Activated CD8-positive, alpha-beta memory T cell treated with anti-CD3 and anti-CD28 coated beads for 36 hours (primary cell): Measurements from ENCODE around the gene LNPEP. TPM values are rescaled to one million over a fixed set of nuclear protein-coding genes. Genes with fewer than 3 reads are reported as not detected.

Experiments
- CTCF ChIA-PET: fragments of 350-600 bp; sonication (Branson Sonifier 250); formaldehyde crosslinking; loops from one replicate; lab custom pipeline; 2021; ENCODE audit warnings: antibody characterized with exemption; lab: Charles Lee
- POLR2A ChIA-PET: fragments of 350-600 bp; sonication (Branson Sonifier 250); formaldehyde crosslinking; loops from one replicate; lab custom pipeline; 2021; ENCODE audit warnings: antibody characterized with exemption; lab: Charles Lee
- total RNA-seq, 2 experiments: library from RNA; stranded (reverse); gene quantifications; one replicate each; pipeline ENCODE4 v1.2.3, GENCODE V29; 2021

The LNPEP gene
- total RNA-seq, 2 experiments from 2014 or later, result 37.6 to 38.6 TPM

DNA sequence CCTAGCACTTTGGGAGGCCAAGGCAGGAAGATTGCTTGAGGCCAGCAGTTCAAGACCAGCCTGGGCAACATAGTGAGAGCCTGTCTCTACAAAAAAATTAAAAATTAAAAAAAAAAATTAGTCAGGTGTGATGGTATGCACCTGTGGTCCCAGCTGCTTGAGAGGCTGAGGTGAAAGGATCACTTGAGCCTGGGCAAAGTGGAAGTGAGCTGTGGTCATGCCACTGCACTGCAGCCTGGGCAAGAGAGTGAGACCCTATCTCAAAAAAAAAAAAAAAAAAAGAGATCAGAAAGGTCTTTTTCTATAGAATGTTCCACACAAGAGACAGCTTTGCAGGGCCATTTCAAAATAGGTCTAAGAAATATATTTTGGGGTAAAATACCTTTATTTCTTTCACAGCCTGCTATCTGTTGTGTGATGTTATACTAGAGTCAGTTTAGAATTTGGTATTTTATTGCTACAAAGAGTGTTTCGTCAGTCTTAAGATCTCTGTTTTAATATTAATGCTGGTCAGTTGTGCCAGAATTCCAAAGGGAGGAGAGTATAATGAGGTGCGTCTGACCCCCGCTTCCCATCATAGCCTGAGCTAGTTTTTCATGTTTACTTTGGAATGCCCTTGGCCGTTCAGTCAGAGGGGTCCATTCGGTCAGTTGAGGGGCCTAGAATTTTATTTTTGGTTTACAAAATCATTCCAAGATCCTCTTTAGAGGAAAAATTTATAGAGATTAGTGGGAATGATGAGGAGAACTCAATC lies 9.4 kb downstream of the LNPEP start:
- CTCF ChIA-PET, result interaction anchor here (1.4 kb wide), 1 partner anchor 76 kb away, joined by 5 read pairs; no protein-coding TSS in a partner anchor
- POLR2A ChIA-PET, result no interaction called here

DNA sequence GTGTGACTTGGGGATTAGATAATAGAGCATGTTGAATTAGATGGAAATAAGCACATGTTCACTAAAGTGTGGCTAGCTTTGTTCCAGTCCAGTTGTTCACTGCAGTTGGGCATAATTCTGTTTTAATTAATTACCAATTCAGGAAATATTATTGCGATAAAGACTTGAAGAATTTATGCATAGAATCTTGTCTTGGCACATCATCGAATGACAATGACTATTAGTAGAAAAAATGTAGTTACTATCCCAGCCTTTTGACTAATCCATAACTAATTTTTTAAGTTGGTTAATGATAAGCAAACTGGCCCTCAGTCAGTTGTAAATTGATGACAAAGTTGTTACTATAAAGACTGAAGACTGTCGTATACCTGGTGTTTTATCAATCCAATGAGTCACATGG lies 10.5 kb downstream of the LNPEP start:
- POLR2A ChIA-PET, result no interaction called here
- CTCF ChIA-PET, result no interaction called here

DNA sequence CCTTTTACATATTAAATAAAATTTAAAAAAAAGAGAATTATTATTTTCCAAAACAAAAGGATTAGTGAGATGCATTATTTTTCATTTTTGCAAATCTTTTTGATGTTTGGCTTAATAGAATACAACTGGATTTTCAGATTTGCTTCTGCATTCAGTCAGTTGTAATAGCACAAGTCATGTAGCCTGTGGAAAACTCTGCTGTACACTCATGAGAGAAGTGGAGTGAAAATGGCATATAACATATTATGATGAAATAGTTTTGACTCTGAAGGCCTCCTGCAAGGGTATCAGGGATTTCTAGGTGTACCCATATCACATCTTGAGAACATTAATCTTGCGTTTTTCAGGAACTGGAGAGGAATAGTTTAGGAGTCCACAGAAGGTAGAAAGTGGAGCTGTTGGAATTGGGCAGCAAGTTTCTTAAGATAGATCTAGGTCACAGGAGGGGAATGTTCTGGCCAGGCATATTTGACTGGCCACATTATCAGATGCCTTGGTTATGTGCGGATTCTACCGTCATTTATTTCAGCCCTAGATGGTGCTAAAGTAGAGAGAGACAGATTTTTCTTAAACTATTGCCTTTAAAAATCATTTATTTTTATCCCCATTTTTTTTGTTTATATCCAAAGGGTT lies 16.4 kb downstream of the LNPEP start:
- CTCF ChIA-PET, result interaction anchor here (0.7 kb wide), 1 partner anchor 52 kb away, joined by 3 read pairs; no protein-coding TSS in a partner anchor
- POLR2A ChIA-PET, result no interaction called here

DNA sequence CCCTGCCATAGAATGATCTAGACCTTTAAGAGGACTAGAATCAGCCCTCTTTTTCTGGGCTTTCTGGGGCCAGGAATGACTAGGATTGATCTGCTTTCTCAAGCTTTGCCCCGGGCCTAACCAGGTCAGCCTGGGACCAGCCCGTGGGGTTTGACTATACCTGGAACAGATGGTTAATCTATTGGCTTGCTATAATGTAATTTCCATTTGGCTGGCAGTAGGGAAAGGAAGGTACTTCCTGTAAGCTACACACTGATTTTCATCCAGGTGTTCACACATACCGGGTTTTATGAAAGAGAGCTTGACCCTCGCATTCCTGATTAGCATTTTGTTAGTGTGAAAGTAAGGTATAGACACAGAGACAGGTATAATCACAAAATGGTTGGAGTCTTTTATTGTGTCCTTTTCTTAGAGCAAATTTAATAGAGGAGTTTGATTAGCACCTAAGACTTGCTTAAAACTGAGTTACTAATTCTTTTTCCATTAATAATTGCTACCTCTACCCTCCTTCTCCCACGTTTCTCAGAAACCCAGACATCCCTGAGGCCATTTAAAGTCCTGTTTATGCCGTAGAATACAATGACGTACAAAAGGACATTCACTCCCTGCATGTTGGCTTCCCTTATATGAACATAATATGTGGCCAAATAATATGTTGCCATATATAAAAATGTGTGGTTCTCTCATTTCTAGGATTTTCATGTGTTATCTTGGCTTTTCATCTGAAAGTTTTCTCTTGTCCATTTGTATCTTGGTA lies 17.3 kb downstream of the LNPEP start:
- CTCF ChIA-PET, result interaction anchor here (0.7 kb wide), 1 partner anchor 51 kb away, joined by 3 read pairs; no protein-coding TSS in a partner anchor

DNA sequence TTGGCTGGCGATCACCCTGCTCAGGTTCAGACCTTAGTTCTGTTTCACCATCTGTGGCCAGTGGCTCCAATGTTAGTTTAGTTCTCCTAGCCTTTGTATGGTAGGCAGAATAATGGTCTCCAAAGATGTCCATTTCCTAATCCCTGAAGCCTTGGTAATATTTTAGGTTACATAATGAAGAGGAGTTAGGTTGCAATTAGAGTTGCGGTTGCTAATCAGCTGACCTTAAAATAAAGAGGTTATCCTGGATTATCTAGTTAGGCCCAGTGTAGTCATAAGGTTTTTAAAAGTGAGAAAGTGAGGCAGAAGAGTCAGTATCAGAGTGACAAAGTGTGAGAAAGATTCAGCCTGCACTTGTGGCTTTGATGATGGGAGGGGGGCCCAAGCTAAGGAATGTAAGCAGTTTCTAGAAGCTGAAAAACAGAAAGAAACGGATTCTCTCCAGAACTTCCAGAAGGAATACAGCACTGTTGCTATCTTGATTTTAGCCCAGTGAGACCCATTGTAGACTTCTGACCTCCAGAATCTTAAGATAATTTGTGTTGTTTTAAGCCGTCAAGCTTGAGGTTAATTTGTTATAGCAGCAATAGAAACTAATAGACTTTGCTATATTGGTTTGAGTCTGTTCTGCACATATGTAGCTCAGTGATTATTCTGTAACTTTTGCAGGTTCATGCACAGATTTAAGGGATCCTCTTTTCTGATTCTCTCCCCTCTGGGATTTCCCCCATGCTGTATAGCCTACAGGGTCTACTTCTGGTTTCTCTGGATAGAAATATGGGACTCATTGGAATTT lies 21.6 kb downstream of the LNPEP start:
- POLR2A ChIA-PET, result interaction anchor here (0.6 to 1.6 kb wide), 3 partner anchors 22 to 124 kb away, joined by 5 to 13 read pairs (median 6); partner anchors contain the start of gene LNPEP

More for the DNA sequence above, 17.3 kb downstream of the LNPEP start:
- POLR2A ChIA-PET, result no interaction called here

DNA sequence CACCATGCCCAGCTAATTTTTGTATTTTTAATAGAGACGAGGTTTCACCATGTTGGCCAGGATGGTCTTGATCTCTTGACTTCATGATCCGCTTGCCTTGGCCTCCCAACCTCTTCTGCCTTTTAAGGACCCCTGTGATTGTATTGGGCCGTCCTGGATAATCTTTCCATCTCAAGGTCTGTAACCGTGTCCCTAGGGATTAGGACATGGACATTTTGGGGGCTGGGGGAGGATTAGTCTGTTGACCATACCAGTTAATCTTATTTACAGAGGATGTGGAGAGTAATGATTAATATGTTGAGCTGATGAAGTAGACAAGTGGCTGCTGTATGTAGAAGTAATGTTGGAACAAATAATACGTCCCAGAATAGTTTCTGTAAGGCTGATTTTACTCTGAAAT lies 23.1 kb downstream of the LNPEP start:
- CTCF ChIA-PET, result interaction anchor here (0.5 to 0.7 kb wide), 2 partner anchors 99 to 151 kb away, joined by 3 to 5 read pairs; no protein-coding TSS in a partner anchor
- POLR2A ChIA-PET, result no interaction called here

More for the DNA sequence above, 21.6 kb downstream of the LNPEP start:
- CTCF ChIA-PET, result interaction anchor here (0.6 to 1.5 kb wide), 6 partner anchors 9 to 164 kb away, joined by 3 to 5 read pairs (median 3); partner anchors contain the start of gene LNPEP

DNA sequence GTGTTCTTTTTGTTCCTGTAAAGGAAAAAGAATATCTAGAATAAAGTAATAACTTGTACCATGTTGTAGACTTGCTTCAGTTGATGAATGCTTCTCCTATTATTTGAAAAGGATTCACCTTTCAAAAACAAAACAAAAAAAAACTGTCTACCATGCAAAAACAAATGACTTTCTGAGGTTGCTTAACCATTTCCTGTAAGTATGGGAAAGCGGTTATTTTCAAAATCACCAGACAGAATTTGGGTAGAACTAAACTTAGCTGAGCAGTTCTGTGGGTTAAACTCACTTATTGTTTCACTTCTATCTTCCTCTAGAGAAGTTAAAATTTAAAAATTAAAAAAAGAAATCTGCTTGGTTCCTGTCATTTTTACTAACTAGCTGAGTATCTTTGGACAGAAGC lies 25.2 kb downstream of the LNPEP start:
- POLR2A ChIA-PET, result interaction anchor here (0.6 to 1.1 kb wide), 3 partner anchors 11 to 1966 kb away, joined by 3 to 14 read pairs (median 3); no protein-coding TSS in a partner anchor
- CTCF ChIA-PET, result no interaction called here

DNA sequence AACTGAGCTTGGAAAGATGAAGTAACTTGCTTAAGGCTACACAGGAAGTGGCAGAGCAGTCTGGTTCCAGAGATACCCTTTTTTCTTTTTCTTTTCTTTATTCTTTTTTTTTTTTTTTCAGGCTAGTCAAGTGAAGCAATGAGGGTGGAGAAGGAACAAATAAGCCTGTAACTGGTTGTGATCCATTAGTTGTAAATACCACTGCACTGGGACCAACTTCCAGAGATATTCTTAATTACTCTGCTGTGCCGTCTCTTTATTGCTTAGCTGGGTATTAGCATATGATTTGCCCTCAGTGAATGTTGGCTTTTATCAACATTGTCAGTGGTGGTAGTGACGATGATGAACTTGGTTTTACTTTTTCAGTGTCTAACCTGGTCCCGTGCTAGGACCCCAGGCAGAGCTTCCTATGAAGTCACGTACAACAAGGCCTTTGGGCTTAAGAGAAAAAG lies 26.7 kb downstream of the LNPEP start:
- POLR2A ChIA-PET, result interaction anchor here (0.6 kb wide), 1 partner anchor 15 kb away, joined by 4 read pairs; no protein-coding TSS in a partner anchor
- CTCF ChIA-PET, result interaction anchor here (0.7 kb wide), 1 partner anchor 34 kb away, joined by 3 read pairs; no protein-coding TSS in a partner anchor

DNA sequence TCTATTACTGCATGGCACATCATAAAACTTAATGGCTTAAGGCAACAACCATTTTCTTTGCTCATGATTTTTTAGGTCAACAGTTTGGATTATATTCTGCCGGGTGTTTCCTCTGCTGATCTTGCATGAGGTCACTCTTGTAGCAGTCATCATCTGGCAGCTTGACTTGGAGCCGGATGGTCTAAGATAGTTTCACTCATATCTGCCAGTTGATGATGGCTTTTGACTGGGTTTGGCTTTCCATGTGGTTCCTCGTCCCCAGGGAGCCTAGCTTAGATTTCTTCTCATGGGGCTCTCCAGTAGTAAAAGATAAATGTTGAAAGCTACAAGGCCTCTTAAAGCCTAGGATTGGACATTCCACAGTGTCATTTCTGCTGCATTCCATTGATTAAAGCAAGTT lies 27.4 kb downstream of the LNPEP start:
- POLR2A ChIA-PET, result no interaction called here

DNA sequence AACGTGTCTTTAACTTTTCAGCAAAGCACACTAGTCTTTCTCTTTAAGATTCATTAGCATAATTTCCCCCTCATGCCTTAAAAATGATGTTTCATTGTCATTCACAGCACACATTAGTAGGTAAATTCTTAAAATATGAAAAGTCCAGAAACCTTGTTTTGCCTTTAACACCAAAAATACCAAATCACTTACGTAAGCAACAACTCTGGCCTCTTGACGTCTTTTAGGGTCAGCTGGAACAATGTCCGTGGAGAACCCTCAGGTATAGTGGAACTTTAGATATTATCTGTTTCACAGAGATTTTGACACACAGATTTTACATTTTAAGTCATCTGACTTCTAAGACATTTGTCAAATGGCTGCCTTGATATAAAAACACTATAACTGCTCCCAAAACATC lies 30.9 kb downstream of the LNPEP start:
- ChIA-PET CTCF (interaction anchor here (0.9 kb wide), 1 partner anchor 9 kb away, joined by 3 read pairs; no protein-coding TSS in a partner anchor), POLR2A (no interaction called here)

More for the DNA sequence above, 27.4 kb downstream of the LNPEP start:
- CTCF ChIA-PET, result no interaction called here

DNA sequence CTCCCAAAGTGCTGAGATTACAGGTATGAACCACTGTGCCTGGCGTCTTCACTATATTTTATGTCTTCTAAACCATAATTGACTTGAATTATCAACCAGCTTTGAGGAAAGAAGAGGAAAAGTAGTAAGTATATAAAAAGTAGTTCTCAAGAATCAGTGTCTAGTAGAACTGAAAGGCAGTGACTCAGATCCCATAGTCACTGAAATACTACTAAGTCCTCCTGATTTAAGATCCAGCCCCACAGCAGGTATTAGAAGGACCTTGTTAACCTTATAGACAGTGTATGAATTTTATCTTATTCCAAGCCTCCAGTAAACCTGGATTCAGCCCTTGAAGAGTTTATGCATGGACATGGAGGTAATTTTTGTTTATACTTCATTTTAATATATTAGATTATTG lies 31.5 kb downstream of the LNPEP start:
- CTCF ChIA-PET, result interaction anchor here (0.9 kb wide), 1 partner anchor 10 kb away, joined by 3 read pairs; no protein-coding TSS in a partner anchor

DNA sequence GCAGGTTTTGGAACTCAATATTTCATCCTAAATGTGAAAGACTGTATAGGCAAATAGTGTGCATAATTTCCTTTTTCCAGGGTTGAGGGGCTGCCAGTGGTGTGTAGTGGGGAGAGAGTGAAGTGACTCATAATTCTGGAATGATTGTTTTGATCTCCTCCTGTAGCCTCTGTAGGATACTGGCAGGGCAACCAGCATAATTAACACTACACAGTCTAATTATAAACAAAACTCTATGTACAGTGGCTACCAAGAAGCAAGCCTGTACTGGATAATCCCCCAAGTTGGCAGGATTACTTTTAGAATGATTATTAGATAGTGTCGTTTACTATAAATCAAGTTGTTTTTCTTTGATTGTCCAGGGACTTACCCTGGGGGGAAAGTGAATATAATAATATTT lies 32.2 kb downstream of the LNPEP start:
- ChIA-PET POLR2A (no interaction called here), CTCF (no interaction called here)

More for the DNA sequence above, 31.5 kb downstream of the LNPEP start:
- POLR2A ChIA-PET, result no interaction called here

DNA sequence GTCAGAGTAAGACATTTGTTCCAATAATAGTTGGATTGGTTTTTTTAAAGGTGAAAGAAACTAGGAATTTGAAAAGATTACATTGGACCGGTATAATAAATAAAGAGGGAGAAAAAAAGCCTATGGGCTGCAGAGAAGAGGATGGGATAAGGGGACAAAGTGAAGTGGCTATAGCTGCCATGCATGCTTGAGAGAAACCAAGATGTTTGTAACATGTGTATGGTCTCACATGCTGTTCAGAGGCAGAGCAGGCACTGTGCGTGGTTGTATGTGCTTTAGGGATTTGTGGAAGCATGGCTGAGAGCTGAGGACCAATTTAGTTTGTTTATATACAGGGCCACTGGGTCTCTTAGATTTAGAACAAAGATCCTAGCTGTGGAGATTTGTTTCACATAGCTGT lies 32.7 kb downstream of the LNPEP start:
- ChIA-PET POLR2A (no interaction called here), CTCF (no interaction called here)

DNA sequence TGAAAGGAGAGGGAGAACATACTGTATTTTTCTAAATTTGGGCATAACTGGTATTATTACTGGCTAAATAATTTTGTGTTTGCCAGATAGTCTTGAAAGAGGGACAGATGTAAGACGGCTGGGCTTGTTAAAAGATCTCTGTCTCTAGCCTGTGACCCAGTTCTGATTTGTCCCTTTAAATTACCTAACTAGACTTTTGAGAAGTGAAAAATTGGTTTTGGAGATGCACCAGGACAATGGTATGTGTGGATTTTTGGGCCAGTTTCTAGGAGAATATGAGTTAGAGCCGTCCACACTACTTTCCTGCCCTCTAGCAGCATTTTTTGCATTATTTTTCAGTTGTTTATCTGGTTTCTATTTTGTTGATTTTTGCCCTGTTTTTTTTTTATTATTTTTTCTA lies 33.5 kb downstream of the LNPEP start:
- ChIA-PET POLR2A (no interaction called here), CTCF (no interaction called here)

DNA sequence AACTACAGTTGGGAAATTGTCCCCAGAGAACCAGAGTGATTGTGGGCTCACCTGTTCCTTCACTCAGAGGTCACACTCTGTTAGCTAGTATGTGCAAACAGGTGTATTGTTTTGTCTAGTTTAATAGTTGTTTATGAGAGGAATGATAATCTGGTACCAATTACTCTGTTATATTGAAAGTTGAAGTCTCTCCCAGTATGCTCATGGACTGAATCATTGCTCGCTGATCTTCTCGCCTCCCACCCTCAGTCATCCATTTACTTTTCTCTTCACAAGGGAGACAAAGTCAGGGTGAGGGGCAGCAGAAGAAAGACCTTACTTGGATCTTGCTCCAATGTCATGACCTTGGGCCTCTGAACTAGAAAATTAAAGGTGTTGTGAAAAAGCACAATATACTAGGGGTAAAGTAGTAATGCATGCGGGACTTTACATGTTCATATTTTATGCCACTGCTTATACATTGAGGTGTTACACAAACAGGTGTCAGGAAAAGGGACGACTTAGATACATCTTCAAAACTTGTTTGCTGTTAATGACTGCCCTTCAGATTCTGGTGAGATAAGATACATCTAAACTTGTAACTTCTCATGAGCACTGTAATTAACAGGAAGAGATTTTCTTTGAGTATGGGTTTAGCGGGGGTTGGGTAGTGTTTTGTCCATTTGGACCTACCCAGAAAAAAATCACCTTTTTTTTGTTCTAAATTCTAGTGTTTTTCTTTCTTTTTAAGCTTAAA lies 36.9 kb downstream of the LNPEP start:
- POLR2A ChIA-PET, result interaction anchor here (0.8 kb wide), 2 partner anchors 12 to 37 kb away, joined by 3 to 4 read pairs; partner anchors contain the start of gene LNPEP
- CTCF ChIA-PET, result interaction anchor here (1.6 kb wide), 1 partner anchor 104 kb away, joined by 5 read pairs; no protein-coding TSS in a partner anchor

DNA sequence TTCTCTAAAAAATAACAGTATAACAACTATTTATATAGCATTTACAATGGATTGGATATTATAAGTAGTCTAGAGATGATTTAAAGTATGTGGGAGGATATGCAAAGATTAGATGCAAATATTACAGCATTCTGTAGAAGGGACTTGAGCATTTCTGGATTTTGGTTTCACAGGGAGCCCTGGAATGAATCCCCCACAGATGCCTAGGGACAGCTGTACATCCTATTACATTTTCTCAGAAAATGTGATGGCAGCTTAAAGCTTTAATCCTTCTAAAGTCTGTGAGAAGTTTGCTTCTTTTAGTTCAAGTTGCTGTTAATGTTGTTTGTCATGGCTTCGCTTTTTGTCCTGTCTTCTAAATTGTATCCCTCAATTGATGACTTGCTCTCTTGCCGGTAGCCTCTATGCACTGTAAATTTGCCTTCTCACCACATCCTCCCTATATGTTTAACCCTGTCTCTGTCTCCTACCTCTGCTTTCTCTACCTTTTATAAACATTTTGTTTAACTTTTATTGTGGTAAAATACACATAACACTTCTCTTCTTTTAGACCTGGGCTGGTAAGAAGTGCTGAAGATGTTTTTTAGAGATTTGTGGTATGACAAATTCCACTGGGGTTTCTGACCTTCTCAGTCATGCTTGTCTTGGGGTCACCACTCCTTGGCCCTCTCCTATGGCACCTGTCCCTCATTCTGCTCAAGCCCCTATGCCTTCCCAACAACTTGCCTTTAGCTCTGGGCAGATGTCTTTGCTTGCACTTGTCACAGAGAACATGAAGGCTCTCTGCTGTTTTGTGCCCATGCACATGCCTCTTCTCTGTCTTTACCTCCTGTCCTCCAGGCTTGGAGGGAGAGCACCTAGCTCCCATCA lies 37.9 kb downstream of the LNPEP start:
- ChIA-PET CTCF (interaction anchor here (1.6 kb wide), 1 partner anchor 105 kb away, joined by 5 read pairs; no protein-coding TSS in a partner anchor), POLR2A (no interaction called here)

DNA sequence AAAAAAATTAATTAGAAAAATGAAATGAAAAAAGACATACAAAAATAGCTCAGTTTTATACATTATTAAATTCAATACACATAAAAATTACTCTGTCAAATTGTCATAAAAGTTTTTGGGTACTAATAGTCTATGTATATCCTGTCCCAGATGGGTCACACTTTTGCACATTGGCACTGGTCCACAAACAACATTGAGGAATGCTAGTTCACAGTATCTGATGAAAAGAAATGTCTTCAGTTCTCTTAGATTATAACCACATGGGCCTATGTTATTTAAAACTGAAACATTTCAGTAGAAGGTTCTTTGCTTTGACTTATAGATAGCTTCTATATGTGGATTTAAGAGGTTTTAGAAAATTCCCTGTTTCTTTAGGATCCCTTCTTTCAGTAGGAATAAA lies 39.8 kb downstream of the LNPEP start:
- ChIA-PET CTCF (no interaction called here), POLR2A (no interaction called here)
